ENCODE results near the gene BAMBI. TPM values are rescaled to one million over a fixed set of nuclear protein-coding genes. Genes with fewer than 3 reads are reported as not detected.

The BAMBI gene
- total and polyA plus RNA-seq, 8 donors: 0.85 to 9.1 (median 1.5) TPM; not detected in 3

DNA sequence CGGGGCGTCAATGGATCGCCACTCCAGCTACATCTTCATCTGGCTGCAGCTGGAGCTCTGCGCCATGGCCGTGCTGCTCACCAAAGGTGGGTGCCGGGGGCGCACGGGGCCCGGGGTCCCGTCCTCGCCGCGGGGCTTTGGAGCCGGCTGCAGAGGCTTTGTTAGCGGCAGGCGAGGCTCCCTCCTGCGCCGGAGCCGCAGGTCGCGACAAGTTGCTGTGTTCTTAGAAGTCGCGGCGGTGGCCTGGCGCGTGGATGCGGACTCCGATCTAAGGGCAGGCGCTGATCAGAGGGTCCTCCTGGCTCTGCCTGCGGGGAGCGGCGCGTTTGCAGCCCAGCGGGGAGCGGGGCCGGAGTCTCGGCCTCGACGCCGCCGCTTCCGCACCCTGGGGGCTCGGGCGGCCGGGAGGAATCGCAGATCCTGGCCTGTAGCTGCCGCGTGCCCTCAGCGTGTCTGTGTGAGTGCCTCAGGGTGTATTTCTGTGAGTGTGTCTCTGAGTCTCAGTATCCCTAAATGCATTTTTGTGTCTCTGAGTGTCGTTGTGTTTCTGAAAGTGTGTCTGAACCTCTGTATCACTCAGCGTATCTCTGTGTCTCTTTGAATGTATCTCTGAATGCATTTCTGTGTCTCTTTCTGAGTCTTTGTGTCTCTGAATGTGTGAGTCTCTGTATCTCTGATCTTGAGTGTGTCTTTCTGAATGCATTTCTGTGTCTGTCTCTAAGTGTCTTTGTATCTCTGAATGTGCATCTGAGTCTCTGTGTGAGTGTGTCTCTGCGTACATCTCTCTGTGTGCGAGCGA lies 766 bp downstream of the BAMBI start:
- intact Hi-C loops (cut with DNase I; ENCODE audit: low total_unique reads): loop anchor here (5.0 kb wide), 1 partner anchor 314 kb away; no protein-coding TSS in a partner anchor
- peak; percentile 31 to 70 for DNase-seq
- Histone ChIP-seq H3K4me1 (peaks cover 18 to 44% (median 33%) of the 10 kb centered on the region in 4 donors), H3K9me3 (no peaks in the 10 kb centered on the region), H3K27me3 (peaks cover 0 to 63% (median 20%) of the 10 kb centered on the region in 3 donors), H3K4me3 (peak overlapping the region; percentile 70 to 83 (median 78)), H3K36me3 (no peaks in the 10 kb centered on the region), H3K27ac (peak overlapping the region; percentile 57 to 89 (median 76))
- WGBS, 5 donors: 2 to 9% (median 4%) methylated on average over 19 to 54 of the region's 54 CpGs
- TF ChIP-seq POLR2A (IDR thresholded peaks at IDR 0.05) (no peak), EP300 (IDR thresholded peaks at IDR 0.05) (no peak), POLR2AphosphoS5 (IDR thresholded peaks at IDR 0.05) (no peak)
- TF ChIP-seq, protein P1, sequence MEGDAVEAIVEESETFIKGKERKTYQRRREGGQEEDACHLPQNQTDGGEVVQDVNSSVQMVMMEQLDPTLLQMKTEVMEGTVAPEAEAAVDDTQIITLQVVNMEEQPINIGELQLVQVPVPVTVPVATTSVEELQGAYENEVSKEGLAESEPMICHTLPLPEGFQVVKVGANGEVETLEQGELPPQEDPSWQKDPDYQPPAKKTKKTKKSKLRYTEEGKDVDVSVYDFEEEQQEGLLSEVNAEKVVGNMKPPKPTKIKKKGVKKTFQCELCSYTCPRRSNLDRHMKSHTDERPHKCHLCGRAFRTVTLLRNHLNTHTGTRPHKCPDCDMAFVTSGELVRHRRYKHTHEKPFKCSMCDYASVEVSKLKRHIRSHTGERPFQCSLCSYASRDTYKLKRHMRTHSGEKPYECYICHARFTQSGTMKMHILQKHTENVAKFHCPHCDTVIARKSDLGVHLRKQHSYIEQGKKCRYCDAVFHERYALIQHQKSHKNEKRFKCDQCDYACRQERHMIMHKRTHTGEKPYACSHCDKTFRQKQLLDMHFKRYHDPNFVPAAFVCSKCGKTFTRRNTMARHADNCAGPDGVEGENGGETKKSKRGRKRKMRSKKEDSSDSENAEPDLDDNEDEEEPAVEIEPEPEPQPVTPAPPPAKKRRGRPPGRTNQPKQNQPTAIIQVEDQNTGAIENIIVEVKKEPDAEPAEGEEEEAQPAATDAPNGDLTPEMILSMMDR (IDR thresholded peaks at IDR 0.05): no peak

DNA sequence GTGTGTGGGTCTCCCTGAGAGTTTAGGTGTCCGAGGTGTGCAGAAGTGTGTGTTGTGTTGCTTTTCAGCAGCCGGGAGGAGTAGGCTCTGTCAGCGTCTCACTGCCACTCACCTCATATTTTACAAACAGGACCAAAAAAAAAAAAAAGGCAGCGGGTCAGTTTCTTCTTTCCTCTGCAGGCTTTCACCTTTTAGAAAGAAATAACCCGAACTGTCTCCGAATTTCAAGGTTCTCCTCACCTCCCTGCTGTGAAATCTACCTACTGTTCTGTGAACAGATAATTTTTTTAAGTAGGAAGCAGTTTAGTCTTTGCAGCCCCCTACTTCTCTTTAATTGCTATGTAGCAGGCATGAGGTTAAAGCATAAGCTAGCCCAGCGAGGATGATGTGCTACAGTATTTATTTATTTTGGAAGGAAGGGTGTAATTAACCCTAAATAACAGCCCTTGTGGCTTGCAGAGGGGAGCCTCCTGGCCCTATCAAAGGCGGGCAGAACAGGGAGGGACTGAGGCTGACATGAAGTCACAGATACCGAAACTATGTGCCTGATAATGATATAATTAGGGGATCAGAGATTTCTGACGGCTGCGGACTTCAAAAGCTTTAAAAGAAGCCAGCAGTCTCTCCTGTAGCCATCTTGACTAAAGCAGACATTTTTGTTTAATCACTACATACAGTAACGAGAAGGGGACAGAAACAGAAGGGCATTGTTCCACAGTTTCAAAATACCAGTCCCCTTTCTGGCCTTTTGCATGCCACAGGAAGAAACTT lies 1.6 kb downstream of the BAMBI start:
- H3K36me3 ChIP-seq: no peaks in the 10 kb centered on the region
- H3K4me3 ChIP-seq: peak overlapping the region; percentile 70 to 83 (median 78)
- intact Hi-C loops (cut with DNase I; ENCODE audit: low total_unique reads): loop anchor here (5.0 kb wide), 1 partner anchor 313 kb away; no protein-coding TSS in a partner anchor
- TF ChIP-seq POLR2AphosphoS5 (IDR thresholded peaks at IDR 0.05) (no peak), EP300 (IDR thresholded peaks at IDR 0.05) (no peak), POLR2A (IDR thresholded peaks at IDR 0.05) (no peak)
- TF ChIP-seq, protein P1 (IDR thresholded peaks at IDR 0.05): no peak
- peaks cover 18 to 44% (median 33%) of the 10 kb centered on the region in 4 donors for H3K4me1 ChIP-seq
- H3K27ac ChIP-seq: no peak overlapping the region
- H3K27me3 ChIP-seq: peaks cover 0 to 56% (median 20%) of the 10 kb centered on the region in 3 donors
- H3K9me3 ChIP-seq: no peaks in the 10 kb centered on the region
- whole genome bisulfite sequencing, 5 donors: 15 to 28% (median 18%) methylated on average over 12 of the region's 12 CpGs
- DNase-seq: peak in 1 of 2 donors; percentile 41

DNA sequence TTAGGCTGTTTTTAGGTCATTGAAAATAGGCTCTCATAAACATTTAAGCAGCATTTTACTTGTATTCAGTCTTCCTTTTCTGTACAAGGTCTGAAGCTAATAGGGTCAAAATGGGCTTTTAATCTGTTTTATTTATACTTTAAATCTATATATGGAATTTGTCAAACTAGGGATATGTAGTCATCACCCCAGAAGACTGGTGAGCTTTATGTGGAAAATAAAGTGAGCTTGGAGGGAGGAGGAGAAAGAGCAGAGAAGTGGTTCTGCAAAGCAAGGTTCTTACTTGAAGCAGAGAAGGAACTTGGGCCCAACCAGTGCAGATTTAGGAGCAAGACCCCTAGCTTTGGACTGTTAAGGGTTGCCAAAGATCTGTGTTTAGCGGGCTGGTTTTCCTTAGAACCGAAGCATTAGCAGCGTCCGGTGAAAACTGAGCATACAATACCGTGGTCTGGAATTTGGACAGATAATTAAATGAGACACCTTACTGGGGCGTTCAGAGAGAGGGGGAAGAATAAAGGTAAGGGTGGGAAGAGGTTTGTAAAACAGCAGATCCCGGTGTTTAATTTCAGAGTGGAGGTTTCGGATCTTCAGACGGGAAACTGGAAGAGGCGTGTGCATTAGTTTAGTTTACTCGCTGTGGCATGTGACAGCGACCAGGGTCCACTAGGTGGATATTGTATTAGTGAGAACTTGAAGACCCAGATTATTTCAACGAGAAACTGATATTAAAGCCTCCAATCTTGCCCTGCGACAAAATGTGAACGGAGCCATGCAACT lies 2.4 kb downstream of the BAMBI start:
- TF ChIP-seq, protein P1 (IDR thresholded peaks at IDR 0.05): peak in 1 of 7 experiments; percentile 13
- TF ChIP-seq POLR2A (IDR thresholded peaks at IDR 0.05): no peak
- no peak for TF ChIP-seq POLR2AphosphoS5 (IDR thresholded peaks at IDR 0.05)
- no peak for TF ChIP-seq EP300 (IDR thresholded peaks at IDR 0.05)
- Histone ChIP-seq H3K27ac (no peak overlapping the region), H3K9me3 (no peaks in the 10 kb centered on the region), H3K4me3 (peak overlapping the region; percentile 18 to 83 (median 75)), H3K36me3 (no peaks in the 10 kb centered on the region), H3K27me3 (peaks cover 0 to 53% (median 20%) of the 10 kb centered on the region in 3 donors), H3K4me1 (peaks cover 19 to 44% (median 33%) of the 10 kb centered on the region in 4 donors)
- intact Hi-C loops (cut with DNase I; ENCODE audit: low total_unique reads): loop anchor here (5.0 kb wide), 1 partner anchor 313 kb away; no protein-coding TSS in a partner anchor
- peak in 1 of 2 donors; percentile 56 for DNase-seq
- 12 to 31% (median 21%) methylated on average over 15 of the region's 15 CpGs for WGBS, 5 donors
